NCI-H1417 treated with DMSO at 0.1 percent for 48 hours (cell line): ENCODE measurements around the gene TELO2.
"Not testable (repeated sequence)": the region's sequence is repeated elsewhere in the genome, so short reads cannot be mapped to it uniquely, and the experiment has no call there.

Experiments
- DNase-seq: peaks from one replicate; lab custom pipeline; 2025; lab: John Stamatoyannopoulos, UW

Gene TELO2

DNA sequence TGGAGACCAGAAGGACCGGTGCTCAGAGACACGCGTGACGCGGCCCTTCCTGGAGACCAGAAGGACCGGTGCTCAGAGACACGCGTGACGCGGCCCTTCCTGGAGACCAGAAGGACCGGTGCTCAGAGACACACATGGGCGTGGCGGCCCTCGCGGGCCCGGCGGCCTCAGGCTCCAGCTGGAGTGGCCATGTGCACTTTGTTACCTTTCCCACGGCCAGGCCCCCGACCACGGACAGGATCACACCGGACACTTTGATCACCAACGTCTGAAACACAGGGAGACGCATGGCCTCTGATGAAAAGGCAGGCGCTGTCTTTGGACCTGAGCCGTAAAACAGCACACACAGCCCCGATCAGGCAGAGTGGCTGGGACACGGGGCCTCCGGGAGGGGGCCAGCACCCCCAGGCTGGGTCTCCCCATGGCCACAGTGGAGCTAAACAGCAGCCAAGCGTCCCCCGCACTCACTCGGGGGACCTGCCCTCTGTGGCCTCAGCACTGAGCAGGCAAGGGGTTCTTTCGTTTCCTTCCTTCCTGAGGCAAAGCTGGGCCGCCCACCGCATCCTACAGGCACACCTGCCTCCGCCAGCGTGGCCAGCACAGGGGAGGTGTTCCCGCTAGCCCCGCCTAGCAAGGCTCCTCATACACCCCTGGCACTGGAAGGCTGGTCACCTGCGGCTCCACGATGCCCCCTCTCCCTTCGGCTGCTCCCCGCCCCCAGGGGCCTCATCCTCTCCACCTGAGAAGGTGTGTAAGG is 35.5 kb upstream of the TELO2 start:
- DNase-seq, result no peak

DNA sequence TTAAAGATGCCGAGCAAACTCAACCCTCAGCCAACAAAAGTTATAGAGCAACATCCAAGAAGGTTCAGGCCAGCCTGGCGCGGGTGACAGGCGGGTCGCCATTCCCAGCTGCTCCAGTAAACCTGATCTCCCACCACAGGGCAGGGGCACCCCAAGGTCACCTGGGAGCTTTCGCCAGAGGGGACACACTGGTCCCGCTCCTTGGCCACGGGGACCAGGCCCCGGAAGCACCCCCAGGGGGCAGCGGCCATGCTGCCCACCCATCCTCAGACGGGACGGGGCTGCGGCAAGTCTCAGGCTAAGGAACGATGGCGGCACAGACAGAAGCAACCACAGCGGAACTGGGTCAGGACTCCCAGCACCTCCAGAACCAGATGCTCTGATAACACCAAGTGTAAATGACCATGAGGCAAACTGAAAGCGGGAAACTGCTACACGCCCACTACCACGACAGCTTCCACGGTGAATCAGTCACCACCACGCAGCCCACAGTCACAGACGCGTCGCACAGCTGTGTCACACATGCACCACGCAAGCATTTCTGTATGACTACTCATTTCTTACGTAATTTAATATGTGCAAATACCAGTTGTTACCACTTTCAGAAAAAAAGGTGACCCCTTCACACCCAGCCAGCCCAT is 34.7 kb upstream of the TELO2 start:
- no peak for DNase-seq

DNA sequence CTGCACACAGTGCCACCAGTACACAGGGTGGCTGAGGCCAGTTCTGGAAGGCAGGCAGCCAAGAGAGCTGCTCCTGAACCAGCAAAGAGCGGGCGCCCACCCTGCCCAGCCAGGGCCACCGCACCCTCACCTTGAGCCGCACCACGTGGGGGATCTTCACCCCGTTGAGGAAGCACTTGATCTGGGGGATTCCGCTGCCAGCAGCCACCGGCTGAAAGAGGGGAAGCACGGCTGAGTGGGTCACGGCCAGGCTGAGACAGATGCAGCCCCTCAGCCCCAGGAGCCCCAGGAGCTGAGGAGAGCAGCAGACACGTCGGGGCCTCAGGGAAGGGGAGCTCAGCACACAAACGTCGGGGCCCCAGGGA is 34.2 kb upstream of the TELO2 start:
- no peak for DNase-seq

DNA sequence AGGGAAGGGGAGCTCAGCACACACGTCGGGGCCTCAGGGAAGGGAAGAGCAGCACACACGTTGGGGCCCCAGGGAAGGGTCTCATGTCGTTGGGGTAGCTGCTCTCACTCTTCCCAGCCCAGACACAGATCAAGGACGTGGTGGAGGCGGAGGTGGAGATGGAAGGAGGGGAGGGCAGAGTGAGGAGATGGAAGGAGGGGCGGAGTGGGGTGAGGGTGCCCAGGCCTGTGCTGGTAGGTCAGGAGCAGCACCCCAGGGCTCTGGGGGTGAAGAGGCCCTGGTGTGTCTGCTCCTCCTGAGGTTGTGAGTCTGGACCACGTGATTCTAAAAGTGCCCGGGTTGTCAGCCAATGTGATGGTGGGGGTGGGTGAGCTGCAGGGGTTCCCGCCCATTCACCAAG is 33.2 kb upstream of the TELO2 start:
- DNase-seq, result no peak

DNA sequence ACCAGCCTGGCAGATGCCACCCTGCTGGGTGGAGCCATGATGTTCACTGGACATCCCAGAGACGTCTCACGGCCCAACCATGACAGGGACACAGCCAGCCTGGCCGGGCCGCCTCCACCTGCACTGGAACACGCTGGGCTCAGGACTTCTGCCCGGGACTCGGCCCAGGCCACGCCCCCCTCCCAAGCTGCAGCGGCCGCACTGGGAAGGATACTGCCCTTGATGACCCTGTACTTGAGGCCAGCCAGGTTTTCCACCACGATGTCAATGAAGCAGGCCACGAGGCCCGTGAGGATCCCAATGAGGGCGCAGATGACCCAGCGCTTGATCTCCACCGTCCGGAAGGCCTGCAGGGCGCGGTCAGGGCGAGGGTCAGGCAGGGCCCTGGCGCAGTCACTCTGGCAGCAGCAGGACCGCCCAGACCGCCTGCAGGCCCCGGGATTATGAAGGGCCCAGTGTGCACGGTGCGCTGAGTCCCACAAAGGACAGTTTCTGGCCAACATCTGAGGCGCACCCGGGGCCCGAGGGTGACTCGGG is 32.5 kb upstream of the TELO2 start:
- no peak for DNase-seq

DNA sequence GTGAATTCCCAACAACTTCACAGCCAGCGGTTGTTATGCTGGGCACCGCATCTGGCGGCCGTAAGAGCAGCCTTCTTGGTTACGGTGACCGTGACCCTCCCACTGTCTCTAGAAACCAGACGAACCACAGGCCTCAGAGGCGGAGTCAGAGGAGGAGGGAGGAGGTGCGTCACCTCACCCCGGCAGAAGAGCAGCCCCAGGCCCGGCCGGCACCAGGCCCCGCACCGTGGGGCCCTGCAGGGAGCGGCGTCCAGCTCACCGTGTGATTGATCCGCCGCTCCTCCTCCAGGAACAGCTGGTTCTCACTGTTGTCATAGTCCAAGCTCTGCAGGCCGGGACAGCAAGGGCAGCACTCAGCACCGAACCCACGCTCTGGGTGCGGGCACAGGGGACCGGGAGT is 32.0 kb upstream of the TELO2 start:
- no peak for DNase-seq

DNA sequence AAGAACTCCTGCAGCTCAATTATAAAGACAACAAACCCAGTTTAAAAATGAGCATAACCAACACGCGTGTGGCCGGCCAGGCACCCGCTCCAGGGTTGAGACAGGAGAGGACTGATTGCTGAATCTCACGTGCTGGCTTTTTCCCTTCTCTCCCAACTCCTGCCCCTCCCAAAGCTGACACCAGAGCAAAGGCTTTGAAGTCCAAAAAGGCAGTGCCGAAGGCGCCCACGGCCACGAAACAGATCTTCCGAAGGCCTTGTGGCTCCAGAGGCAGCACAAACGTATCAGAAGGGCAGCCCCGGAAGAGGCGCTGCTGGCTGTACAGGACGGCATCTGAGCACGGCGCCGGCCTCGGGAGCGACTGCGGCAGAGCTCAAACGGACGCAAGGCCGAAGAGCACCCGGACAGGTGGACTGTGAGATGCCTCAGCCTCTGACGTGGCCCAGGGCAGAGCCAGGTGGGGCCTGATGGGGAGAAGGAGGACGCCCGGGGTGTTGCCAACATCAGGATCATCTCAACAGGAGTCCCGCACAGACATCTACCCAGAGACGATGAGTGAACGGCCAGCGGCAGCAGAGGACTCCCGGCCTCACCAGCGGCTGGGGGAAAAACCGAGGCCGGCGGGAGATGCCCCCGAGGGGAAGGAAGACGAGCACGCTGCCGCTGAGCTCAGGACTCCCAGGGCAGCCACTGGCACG is 28.8 kb upstream of the TELO2 start:
- DNase-seq, result no peak

DNA sequence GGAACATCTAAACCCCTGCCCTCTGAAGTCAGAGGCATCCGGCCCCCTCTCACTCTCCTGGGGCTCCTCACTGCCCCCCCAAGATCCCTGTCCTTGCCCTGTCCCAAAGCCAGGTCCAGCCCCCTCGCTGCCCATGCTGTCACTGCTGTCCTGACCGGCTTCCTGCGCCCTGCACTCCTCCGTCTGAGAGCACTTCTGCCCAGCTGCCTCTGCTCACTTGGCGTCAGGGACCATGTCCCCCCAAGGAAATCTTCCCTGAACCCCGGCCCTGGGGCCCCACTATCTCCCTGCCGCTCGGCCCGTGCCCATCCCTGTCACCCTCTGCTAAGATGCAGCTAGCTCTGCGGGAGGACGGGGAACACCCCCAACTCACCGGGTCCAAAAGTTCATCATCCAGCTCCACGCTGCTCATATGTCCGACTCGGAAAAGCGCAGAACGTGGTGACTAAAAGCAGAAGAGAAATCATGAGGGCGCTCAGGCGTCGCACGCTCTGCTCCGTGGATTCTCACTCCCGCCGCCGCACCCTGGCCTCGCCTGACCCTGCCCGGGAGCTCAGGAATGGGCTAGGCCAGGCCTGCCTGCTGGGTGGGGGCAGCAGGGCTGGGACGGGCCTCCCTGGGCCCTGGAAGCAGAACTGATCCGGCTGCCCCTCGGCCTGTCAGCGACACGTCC is 28.1 kb upstream of the TELO2 start:
- DNase-seq, result no peak

DNA sequence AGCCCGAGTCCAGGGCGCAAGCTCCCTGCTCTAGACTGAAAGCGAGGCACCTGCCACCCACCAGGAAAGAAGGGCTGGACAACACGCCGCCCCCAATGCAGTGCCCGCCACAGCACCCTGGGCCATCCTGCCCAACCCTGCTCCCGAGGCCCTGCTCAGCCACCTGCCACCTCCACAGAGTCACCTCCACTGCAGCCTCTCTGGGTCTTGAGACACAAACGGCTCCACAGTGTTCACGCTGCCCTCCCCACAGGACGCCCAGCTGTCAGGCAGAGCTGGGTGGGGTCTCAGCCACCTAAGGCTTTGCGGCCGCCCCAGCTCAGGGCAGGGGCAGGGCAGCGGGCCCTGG is 27.6 kb upstream of the TELO2 start:
- no peak for DNase-seq

DNA sequence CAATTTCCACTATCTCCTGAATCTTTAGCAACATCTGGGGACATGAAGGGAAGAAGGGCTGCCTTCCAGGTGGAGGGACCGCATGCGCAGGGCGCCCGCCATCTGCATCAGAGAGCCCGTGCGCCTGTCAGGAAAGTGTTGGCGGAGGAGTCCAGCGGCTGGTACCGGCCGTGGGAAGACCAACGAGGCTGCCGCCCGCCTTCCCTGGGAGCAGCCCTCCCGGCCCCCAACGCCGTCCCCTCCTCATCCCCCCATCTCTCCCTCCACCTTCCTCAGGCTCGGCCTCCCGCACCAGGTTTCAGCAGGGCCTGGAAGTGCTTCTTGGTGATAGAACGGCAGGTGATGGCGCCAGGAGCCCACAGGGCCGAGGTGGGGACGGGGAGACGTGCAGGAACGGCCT is 27.1 kb upstream of the TELO2 start:
- DNase-seq, result no peak

DNA sequence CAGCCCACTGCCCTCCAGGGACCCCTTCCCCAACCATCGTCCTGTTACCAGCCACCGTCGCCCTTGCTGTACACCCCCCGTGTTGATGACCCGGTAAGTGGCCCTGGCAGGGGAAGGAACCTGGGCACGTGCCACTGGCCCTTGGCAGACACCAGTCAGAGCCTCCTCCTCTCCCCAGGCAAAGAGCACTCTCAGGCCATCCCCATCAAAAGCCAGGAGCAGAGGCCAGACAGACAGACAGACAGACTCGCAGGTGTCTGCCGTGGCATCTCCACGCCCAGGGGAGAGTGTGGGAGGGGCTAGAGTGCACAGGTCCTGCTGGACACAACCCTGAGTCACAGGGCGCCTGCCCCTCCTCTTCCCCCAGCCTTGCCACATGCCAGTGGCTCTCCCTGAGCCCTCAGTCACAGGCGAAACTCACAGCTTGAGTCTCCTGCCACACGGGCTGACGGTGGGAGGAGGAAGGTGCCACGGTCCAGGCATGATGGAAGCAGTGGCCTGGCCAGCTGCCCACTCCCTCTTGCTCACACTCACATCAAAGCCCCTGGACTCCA is 26.1 kb upstream of the TELO2 start:
- no peak for DNase-seq

DNA sequence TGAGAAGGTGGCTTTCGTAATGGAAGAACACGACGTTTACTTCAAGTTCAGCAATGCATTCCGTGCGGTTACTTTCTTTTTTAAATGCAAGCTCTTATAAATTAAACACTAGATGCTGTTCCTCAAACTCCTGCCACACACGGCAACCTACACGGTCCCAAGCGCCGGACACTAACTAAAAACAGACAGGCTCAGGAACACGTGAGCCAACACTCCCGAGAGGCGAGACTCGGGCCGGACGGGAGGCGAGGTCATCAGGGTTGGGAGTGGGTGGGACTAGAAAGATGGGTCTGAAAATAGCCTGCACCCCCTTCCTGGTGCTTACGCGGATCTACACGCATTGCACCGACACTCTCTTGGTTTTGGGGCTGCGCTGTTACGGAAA is 24.7 kb upstream of the TELO2 start:
- no peak for DNase-seq

DNA sequence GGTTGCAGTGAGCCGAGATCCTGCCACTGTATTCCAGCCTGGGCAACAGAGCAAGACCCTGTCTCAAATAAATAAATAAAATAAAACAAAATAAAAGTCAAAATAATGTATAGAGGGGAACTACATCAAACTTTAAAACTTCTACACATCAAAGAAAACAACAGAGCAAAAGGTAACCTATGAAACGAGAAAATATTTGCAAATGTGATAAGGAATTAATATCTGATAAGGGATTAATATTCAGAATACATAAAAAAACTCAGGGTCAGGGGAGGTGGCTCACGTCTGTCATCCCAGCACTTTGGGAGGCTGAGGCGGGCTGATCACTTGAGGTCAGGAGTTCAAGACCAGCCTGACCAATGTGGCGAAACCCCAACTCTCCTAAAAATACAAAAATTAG is 24.0 kb upstream of the TELO2 start:
- DNase-seq, result not testable (repeated sequence)

DNA sequence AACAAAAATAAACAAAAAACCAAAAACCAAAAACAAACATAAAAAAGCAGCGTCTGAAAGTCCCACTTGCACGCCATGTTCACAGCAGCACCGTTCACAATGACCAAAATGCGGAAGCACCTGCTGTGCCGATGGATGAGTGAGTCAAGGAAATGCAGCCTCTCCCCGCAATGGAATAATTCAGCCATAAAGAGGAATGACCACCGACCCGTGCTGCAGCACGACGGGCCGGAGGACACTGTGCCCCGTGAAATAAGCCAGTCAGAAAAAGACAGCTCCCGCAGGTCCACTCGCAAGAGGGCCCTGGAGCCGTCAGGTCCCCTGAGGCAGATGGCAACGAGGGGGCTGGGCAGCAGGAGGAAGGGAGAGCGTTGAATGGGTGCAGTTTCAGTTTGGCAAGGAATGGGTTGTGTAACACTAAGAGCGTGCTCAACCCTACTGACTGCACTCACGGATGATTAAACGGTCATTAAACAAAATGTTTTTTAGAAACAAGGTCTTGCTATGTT is 23.4 kb upstream of the TELO2 start:
- DNase-seq, result no peak

DNA sequence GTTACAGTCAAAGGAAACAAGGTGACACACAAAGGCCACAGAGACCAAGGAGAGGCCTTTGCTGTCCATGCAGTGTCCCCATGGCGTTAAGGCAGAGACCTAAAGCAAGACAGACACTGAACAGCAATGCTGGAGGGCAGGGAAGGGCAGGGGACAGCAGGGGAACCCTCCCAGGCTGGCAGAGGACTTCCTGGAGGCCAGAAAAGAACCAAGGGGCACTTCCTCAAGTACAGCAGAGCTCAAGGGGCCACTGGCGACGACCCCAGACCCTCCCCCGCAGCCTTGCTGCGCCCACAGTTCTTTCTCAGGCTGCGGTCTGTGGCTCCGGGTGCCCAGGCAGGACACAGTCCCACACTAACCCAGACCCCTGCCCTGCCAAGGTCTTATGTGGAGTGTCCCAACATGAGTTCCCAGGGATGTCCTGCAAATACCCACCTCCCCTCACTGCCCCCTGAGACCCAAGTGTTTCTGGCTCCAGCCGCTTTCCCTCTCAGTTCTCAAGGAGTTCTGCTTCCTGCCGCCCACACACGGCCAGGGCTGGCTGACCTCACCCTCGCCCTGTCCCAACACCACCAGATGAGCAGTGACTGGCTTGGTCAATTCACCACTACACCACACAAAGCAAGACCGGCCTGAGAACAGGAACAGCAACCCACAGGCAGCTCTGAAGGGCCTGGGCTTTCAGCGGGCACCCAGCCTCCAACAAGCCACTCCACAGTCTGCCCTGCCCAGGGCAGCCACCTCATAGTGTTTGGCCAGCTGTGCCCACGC is 22.5 kb upstream of the TELO2 start:
- no peak for DNase-seq

DNA sequence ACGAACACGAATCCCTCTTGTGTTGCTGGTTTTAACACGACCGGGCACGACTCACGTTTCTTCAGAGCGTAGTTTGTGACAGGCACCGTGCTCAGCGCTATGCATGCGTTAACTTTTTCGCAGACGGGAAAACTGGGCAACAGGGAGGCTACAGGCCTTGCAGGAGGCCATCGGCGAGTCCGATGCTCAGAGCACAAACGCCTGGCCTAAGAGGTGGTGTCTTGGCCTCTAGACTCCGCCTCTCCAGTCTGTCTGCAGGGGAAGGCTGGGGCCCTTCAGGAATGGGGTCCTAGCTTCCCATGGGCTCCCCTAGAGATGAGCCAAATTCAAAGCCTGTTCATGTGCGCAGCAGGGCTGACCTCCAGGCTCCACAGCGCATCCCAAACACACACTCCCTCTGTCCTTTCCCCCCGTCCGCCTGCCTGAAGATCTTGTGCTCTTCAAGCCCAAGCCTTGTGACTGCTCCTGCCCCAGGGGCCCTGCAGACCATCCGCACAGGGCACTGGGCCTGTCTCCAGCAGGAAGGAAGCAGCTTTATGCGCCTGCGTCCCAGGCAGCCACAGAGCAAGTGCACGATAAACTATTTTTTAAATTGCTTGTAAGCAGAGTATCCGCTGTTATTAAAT is 21.5 kb upstream of the TELO2 start:
- no peak for DNase-seq

DNA sequence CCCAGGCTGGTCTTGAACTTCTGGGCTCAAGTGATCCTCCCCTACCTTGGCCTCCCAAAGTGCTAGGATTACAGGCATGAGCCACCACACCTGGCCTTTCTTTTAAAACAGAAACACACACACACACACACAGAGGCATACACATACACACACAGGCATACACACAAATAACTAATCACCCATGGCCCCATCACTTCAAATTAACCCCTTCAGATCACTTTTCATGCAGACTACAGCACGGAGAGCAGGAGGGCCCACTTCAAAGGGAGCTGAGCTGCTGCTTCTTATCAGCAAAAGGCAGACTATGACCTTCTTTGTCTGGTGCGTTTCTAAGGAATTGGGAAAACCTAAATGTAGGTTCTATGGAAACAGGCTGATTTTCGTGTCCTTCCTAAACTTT is 20.2 kb upstream of the TELO2 start:
- DNase-seq, result no peak

DNA sequence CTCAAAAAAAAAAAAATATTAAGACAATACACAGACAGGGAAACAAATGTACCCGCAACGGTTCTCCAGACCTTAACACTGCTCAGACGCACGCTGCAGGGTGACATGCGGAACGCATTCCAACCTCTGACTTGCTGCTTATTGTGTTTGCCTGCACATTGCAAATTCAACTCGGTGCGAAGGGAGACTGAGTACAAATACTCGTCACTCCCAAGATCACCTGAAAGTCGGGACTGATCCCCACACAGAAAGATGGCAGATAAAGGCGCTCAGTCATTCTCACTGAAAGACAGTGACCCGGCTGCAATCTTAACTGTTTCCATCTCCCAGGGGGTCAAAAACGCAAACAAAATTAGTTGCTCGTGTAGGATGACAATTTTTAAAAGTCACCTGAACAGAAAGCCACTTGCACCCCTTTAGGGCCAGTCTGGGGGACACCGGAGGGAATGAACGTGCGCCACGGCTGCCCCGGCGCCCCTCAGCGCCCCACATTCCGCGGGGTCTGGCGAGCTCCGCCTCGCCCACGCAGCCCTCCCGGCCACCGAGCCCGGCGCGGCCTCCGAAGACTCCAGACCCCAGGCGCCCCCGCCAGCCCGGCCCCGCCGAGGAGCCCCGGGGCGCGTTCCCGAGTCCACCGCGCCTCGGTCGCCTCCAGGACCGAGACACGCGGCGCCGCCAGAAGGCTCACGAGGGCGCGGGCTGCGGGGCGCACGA is 18.9 kb upstream of the TELO2 start:
- DNase-seq, result no peak

DNA sequence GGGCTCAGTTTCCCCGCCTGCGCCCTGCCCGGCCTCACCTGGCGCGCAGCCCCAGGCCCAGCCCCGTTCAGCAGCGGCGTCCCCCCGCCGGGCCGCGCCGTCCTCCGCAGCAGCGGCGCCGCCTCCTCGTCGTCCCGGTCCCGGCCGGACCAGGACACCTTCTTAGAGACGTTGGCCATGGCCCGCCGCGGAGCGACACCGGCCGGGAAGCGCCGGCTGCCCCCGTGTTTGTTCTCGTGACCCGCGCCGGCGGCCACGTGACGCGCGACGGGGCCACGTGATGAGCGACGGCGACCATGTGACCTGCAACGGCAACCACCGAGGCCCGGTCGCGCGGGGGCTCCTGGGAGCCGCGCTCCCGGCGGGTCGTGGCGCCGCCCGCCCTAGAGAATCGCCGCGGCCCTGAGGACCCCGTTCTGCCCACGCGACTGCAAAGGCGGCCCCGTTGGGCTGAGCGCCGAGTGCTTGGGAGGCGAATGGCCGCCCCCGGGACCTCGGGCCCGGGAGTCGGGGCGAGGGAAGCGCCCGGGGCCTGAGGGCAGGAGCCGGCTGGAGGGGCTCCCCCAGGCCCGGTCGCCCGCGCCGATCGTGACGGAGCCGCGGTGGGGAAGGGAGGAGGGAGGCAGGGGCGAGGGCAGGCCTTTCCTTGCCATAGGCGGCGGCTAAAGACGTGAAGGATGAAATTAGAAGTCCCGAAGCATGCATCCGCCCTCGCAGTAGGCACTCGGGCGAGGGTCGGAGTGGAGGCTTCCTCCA is 18.2 kb upstream of the TELO2 start, which contains the start of gene CLCN7:
Gene CLCN7 (minus strand): TSS at position 233 of the 756 bp plus-strand sequence. CDS start 54 bp downstream, at position 179.
- DNase-seq, result no peak
